HCT116 (cell line): ENCODE results near the gene ADD1. TPM values are rescaled to one million over a fixed set of nuclear protein-coding genes. Genes with fewer than 3 reads are reported as not detected.

ENCODE experiments used
- ATAC-seq: fragments of 200-7000 bp; cut with Tn5 transposase; 2 replicates; pipeline ENCODE4 v1.9.1; 2020; ENCODE audit warnings: mild to moderate bottlenecking, moderate library complexity
- BruUV-seq: library from RNA; stranded (reverse); fragments of 400-500 nt; replicated peaks from 2 replicates; lab custom pipeline; 2021; lab: Mats Ljungman, UMichigan
- CTCF ChIA-PET: fragments of 300-600 bp; sonication (Branson Sonifier 250); formaldehyde crosslinking; loops from one replicate; lab custom pipeline; 2021; ENCODE audit warnings: antibody characterized with exemption; lab: Charles Lee
- POLR2A ChIA-PET: fragments of 300-600, 350-600 bp; sonication (Branson Sonifier 250); formaldehyde crosslinking; loops from one replicate; lab custom pipeline; 2021; ENCODE audit warnings: antibody characterized with exemption; lab: Charles Lee
- RAD21 ChIA-PET, 2 experiments: fragments of 300-600 bp; sonication (Branson Sonifier 250); formaldehyde crosslinking; loops; one replicate each; lab custom pipeline; 2023; ENCODE audit warnings: low total read pairs in 2 of 2; ENCODE audit not compliant: uncharacterized antibody in 2 of 2, unreplicated experiment in 2 of 2, low non-redundant PET in 1 of 2; lab: Charles Lee
- DNase-seq: peaks from one replicate; pipeline ENCODE4 v3.0.0-alpha.2; 2010; ENCODE audit warnings: low read depth, low spot score
- H2AFZ ChIP-seq: fragments of 200-600 bp; shearing (Covaris generic), sonication (generic); 2 replicates; pipeline ENCODE4 v1.6.1; 2017; ENCODE audit warnings: low read depth, mixed run types, mixed read lengths, antibody characterized with exemption, low read length; ENCODE audit not compliant: poor library complexity, severe bottlenecking
- H3K27ac ChIP-seq: 2 replicates; pipeline ENCODE4 v1.5.1; 2012; ENCODE audit warnings: low read depth, low read length
- H3K27me3 ChIP-seq: fragments of 200-600 bp; sonication (generic); 2 replicates; pipeline ENCODE4 v1.6.1; 2016; ENCODE audit warnings: mixed run types, low read length, mixed read lengths; ENCODE audit not compliant: insufficient read depth
- H3K36me3 ChIP-seq, 2 experiments: fragments of 200-500 bp in 1 of 2; fragments of 200-600 bp in 1 of 2; sonication (Bioruptor generic) in 1 of 2; sonication (generic) in 1 of 2; 2 replicates each; pipeline versions ENCODE4 v1.5.1 to v1.6.1; 2014 to 2016; ENCODE audit warnings: low read length in 2 of 2, inconsistent platforms in 1 of 2, mixed read lengths in 1 of 2, mixed run types in 1 of 2; ENCODE audit not compliant: insufficient read depth in 2 of 2, control insufficient read depth in 1 of 2
- H3K4me1 ChIP-seq, 2 experiments: fragments of 200-600 bp in 1 of 2; sonication (generic) in 1 of 2; 2 replicates each; pipeline versions ENCODE4 v1.5.1 to v1.6.1; 2012 to 2017; ENCODE audit warnings: low read length in 2 of 2, inconsistent platforms in 1 of 2, mild to moderate bottlenecking in 1 of 2, mixed read lengths in 1 of 2, mixed run types in 1 of 2, moderate library complexity in 1 of 2; ENCODE audit not compliant: insufficient read depth in 2 of 2, control insufficient read depth in 1 of 2
- H3K4me2 ChIP-seq: fragments of 200-600 bp; sonication (generic); 2 replicates; pipeline ENCODE4 v1.6.1; 2017; ENCODE audit warnings: mixed run types, low read length, mixed read lengths
- H3K4me3 ChIP-seq, 2 experiments: fragments of 200-600 bp in 1 of 2; sonication (generic) in 1 of 2; replicated peaks in 1 of 2; 2 replicates each; pipeline ENCODE4 v1.5.1; 2011 to 2016; ENCODE audit warnings: low read length in 2 of 2, control low read depth in 1 of 2, low read depth in 1 of 2, mild to moderate bottlenecking in 1 of 2, mixed read lengths in 1 of 2, mixed run types in 1 of 2
- H3K79me2 ChIP-seq: fragments of 200-600 bp; sonication (generic); 2 replicates; pipeline ENCODE4 v1.6.1; 2017; ENCODE audit warnings: mild to moderate bottlenecking, mixed run types, low read length, moderate library complexity, mixed read lengths; ENCODE audit not compliant: insufficient read depth
- H3K9ac ChIP-seq: fragments of 200-600 bp; sonication (generic); 2 replicates; pipeline ENCODE4 v1.6.1; 2016; ENCODE audit warnings: low read length, mixed read lengths
- H3K9me2 ChIP-seq: fragments of 200-600 bp; sonication (generic), shearing (Covaris generic); 2 replicates; pipeline ENCODE4 v1.6.1; 2017; ENCODE audit warnings: mixed run types, mild to moderate bottlenecking, moderate library complexity; ENCODE audit not compliant: insufficient read depth
- H3K9me3 ChIP-seq, 2 experiments: fragments of 200-500 bp in 1 of 2; fragments of 200-600 bp in 1 of 2; sonication (Bioruptor generic) in 1 of 2; sonication (generic) in 1 of 2; 2 replicates each; pipeline ENCODE4 v1.6.1; 2014 to 2017; ENCODE audit warnings: low read length in 2 of 2, mixed read lengths in 2 of 2, inconsistent platforms in 1 of 2, low read depth in 1 of 2, mild to moderate bottlenecking in 1 of 2, mixed run types in 1 of 2, moderate library complexity in 1 of 2; ENCODE audit not compliant: control insufficient read depth in 1 of 2, insufficient read depth in 1 of 2
- H4K20me1 ChIP-seq: fragments of 200-600 bp; sonication (generic), shearing (Covaris generic); 2 replicates; pipeline ENCODE4 v1.6.1; 2017; ENCODE audit warnings: mixed run types, mild to moderate bottlenecking, moderate library complexity; ENCODE audit not compliant: insufficient read depth
- EGR1 ChIP-seq: IDR thresholded peaks from 2 replicates; pipeline ENCODE4 v1.6.1; 2012; ENCODE audit warnings: low read depth
- JUND ChIP-seq: IDR thresholded peaks from 2 replicates; pipeline ENCODE4 v1.6.1; 2012
- RAD21 ChIP-seq: IDR thresholded peaks from 2 replicates; pipeline ENCODE4 v1.6.1; 2012; ENCODE audit warnings: low read depth, mild to moderate bottlenecking
- ZFX ChIP-seq: fragments of 450-650 bp; IDR thresholded peaks from 2 replicates; pipeline ENCODE4 v1.6.1; 2017
- ZNF274 ChIP-seq: fragments of 200-500 bp; sonication (Bioruptor generic); IDR thresholded peaks from 2 replicates; pipeline ENCODE4 v1.6.1; 2014; ENCODE audit warnings: mild to moderate bottlenecking, low read depth, low read length, inconsistent platforms
- intact Hi-C: fragments of 100-400 bp; cut with micrococcal nuclease; formaldehyde crosslinking; loops from 2 replicates; pipeline ENCODE4 v1.10.0; 2022
- total RNA-seq: library from RNA; stranded (reverse); gene quantifications from one replicate; pipeline ENCODE4 v1.2.1, GENCODE V29; 2021; ENCODE audit not compliant: unreplicated experiment
- TF ChIP-seq, protein P1 (sequence below): IDR thresholded peaks from 2 replicates; pipeline ENCODE4 v1.6.1; 2011; ENCODE audit warnings: mild to moderate bottlenecking, low read length, moderate library complexity; ENCODE audit not compliant: insufficient replicate concordance; ENCODE audit errors: extremely low read depth

Gene ADD1
- total RNA-seq, 1 experiment from 2014 or later: 139 TPM

DNA sequence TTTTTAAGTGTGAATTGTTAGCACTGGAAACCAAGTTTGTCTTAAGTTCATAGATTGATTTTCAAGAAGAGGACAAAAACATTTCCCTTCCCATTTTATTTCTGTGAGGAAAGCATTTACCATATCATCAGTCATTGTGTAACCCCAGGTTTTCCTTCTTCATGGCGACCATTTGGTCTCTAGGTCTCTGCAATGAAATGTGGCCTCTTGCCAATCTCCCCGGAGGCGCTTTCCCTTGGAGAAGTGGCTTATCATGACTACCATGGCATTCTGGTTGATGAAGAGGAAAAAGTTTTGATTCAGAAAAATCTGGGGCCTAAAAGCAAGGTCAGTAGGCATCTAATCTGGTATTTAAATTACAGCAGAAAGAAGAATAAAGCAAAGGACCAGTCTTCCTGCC lies 54.4 kb downstream of the ADD1 start:
- Histone ChIP-seq H3K4me1 (no peaks in the 10 kb centered on the region), H3K9me3 (no peaks in the 10 kb centered on the region), H4K20me1 (no peaks in the 10 kb centered on the region), H3K27me3 (no peaks in the 10 kb centered on the region), H3K9me2 (no peaks in the 10 kb centered on the region), H3K36me3 (peaks cover 16 to 45% of the 10 kb centered on the region in 2 experiments), H2AFZ (no peak overlapping the region), H3K79me2 (no peaks in the 10 kb centered on the region), H3K4me3 (no peak overlapping the region), H3K4me2 (no peak overlapping the region), H3K9ac (no peak overlapping the region), H3K27ac (no peak overlapping the region)
- intact Hi-C loops: no loop called here
- no peak for ATAC-seq
- CTCF ChIA-PET: no interaction called here
- POLR2A ChIA-PET: no interaction called here
- TF ChIP-seq ZNF274 (no peak), ZFX (no peak), EGR1 (no peak)
- TF ChIP-seq, protein P1, sequence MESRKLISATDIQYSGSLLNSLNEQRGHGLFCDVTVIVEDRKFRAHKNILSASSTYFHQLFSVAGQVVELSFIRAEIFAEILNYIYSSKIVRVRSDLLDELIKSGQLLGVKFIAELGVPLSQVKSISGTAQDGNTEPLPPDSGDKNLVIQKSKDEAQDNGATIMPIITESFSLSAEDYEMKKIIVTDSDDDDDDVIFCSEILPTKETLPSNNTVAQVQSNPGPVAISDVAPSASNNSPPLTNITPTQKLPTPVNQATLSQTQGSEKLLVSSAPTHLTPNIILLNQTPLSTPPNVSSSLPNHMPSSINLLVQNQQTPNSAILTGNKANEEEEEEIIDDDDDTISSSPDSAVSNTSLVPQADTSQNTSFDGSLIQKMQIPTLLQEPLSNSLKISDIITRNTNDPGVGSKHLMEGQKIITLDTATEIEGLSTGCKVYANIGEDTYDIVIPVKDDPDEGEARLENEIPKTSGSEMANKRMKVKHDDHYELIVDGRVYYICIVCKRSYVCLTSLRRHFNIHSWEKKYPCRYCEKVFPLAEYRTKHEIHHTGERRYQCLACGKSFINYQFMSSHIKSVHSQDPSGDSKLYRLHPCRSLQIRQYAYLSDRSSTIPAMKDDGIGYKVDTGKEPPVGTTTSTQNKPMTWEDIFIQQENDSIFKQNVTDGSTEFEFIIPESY: no peak
- RAD21 ChIA-PET: no interaction called here
- BruUV-seq: no TSS peak
- no peak for DNase-seq

DNA sequence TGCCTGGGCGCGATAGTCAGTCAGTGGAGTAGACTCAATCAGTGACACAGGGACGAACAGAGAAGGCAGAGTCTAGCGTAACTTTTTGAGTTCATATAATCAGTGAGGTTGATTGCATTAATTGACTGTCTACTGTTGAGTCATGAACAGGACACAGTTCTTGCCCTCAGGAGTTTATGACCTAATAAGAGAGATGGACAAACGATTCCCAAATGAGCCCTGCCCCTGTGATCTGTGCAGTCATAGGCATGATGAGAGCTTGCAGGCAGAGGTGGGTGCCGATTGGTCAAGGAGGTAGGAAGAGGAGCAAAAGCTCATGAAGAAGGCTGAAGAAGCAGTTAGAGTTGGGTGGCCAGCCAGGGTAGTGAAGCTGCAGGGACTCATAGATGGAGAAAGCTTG lies 57.1 kb downstream of the ADD1 start:
- no peaks in the 10 kb centered on the region for H3K9me2 ChIP-seq
- H3K36me3 ChIP-seq: peaks cover 27 to 42% of the 10 kb centered on the region in 2 experiments
- H3K27me3 ChIP-seq: no peaks in the 10 kb centered on the region
- H3K79me2 ChIP-seq: no peaks in the 10 kb centered on the region
- H3K4me1 ChIP-seq: no peaks in the 10 kb centered on the region
- DNase-seq: no peak
- TF ChIP-seq RAD21: no peak
- no peak for TF ChIP-seq JUND
- TF ChIP-seq EGR1: no peak
- H2AFZ ChIP-seq: no peak overlapping the region
- no peaks in the 10 kb centered on the region for H4K20me1 ChIP-seq
- ChIA-PET POLR2A (interaction anchor here (0.6 kb wide), 1 partner anchor 13 kb away, joined by 3 read pairs; no protein-coding TSS in a partner anchor), CTCF (no interaction called here), RAD21 (no interaction called here)
- no peaks in the 10 kb centered on the region for H3K9me3 ChIP-seq
- no peak overlapping the region for H3K4me2 ChIP-seq
- no peak overlapping the region for H3K9ac ChIP-seq
- TSS peak; percentile 28 for BruUV-seq
- intact Hi-C loops: no loop called here
- no peak overlapping the region for H3K4me3 ChIP-seq
- ATAC-seq: no peak
- H3K27ac ChIP-seq: no peak overlapping the region
